ENCODE results near the gene CAPN8.
A peak's percentile ranks its signal among the peaks of the same experiment; 100 is the strongest.

Gene CAPN8

GRCh38 chr1:223654083-223654482 lies 11.4 kb downstream of the CAPN8 start:
- no peak for DNase-seq (ENCODE audit: low read depth in 2 of 2)

DNA sequence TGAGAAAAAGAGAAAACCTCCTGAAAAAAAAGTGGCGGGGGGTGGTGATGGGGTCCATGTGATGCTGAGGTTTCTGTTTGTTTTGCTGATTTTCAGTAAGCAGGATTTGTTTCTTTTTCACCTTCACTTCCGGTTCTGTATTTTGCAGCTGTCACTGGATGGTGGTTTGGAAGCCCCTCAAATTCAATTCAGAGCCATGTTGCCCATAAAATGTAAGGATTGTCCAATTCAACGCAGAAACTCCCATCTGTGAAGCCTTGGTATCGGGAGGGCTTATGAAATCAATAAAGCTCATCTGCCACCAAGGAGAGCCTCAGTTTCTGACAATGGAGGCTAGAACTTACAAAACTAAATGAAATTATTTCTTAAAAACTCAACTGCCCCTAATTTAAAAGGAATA lies 12.1 kb downstream of the CAPN8 start:
- no peak for DNase-seq (ENCODE audit: low read depth in 2 of 2)

- no peak for DNase-seq (ENCODE audit: low read depth in 2 of 2)
These were observed 12.5 kb downstream of the CAPN8 start for GRCh38 chr1:223653015-223653414.

DNA sequence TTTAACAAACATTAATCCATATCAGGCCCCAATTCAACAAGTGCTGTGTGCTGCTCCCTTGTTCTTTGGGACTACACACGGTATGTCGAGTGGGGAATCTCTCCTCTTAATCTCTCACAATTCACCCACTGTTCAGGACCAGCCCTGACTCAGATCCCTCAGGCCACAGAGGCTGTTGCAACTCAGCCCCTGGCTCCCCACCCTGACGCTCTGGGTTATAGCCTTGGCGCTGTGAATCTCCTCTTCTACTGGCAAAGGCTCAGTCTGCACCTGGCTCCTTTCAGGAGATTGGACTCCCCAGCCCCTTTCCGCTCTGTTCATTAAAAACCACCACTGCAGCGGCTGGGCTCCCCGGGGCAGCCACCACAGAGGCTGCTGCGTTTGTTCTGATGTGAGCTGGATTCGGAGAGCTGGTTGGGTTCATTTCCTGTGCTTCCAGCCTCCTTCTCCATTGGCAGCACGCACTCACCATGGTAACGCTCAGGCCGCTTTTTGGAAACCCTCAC lies 13.0 kb downstream of the CAPN8 start:
- DNase-seq (ENCODE audit: low read depth in 2 of 2) = no peak

GRCh38 chr1:223651291-223651991 lies 14.1 kb downstream of the CAPN8 start:
- no peak for DNase-seq (ENCODE audit: low read depth in 2 of 2)

DNA sequence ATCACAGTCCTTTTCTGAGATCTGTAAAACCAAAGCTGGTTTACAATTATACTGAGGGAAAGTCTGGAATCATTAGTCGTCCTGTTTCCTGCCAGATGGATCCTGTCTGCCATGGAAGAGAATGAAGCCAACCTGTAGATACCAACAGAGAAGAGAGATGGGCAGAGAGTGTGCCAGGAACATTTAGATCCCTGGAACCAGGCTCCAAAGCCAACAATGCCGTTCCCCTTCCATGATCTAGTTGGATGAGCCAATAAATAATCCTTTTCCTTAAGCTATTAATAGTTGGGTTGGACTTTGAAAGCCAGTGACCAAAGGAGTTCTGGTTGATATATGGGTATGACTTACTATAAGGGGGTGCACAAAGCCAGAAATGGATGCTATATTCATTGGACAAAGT lies 15.0 kb downstream of the CAPN8 start:
- DNase-seq (ENCODE audit: low read depth in 2 of 2) = no peak

- DNase-seq (ENCODE audit: low read depth in 2 of 2) = no peak
These were observed 16.3 kb downstream of the CAPN8 start for GRCh38 chr1:223649222-223649621.

DNA sequence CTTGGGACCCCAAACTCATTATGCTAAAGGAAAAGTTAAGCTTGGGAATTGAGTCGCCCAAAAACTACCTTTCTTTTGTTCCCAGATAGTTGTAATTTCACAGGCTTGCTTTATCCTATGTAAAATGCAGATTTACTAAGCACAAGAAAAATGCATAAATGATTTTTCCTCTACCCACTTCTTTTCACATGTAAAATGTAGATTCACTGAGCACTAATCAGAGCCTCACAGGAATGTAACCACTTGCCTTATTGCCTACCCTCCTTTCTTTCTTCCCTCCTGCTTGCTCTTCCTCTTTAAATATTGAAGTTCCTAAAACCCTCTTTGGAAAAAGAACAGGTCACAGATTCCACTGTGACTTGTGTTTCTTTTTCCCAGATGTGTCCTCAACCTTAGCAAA lies 18.3 kb downstream of the CAPN8 start:
- no peak for DNase-seq (ENCODE audit: low read depth in 2 of 2)

- no peak for DNase-seq (ENCODE audit: low read depth in 2 of 2)
These were observed 19.6 kb downstream of the CAPN8 start for GRCh38 chr1:223645903-223646302.

- DNase-seq (ENCODE audit: low read depth in 2 of 2) = no peak
These were observed 23.3 kb downstream of the CAPN8 start for GRCh38 chr1:223642237-223642636.

GRCh38 chr1:223641523-223642039 lies 23.9 kb downstream of the CAPN8 start:
- no peak for DNase-seq (ENCODE audit: low read depth in 2 of 2)

GRCh38 chr1:223639331-223639749 lies 26.2 kb downstream of the CAPN8 start:
- no peak for DNase-seq (ENCODE audit: low read depth in 2 of 2)

DNA sequence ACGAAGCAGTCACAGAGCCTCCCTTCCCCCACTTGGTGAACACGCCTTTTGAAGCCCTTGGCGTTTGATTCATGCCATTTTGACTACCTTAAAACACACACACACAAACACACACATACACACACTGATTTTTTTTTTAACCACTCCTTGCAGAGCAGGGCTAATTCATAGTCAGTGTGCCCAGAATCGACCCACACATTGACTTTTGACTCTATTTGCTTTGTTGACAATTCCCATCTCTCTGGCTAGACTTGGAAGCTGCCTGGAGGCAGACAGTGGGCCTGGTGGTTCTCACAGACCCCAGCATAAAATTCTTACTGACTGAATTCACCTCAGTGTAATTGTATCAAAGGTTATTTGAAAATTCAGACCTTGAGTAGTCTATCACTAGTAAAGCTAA lies 30.3 kb downstream of the CAPN8 start:
- no peak for DNase-seq (ENCODE audit: low read depth in 2 of 2)

GRCh38 chr1:223634423-223634822 lies 31.1 kb downstream of the CAPN8 start:
- no peak for DNase-seq (ENCODE audit: low read depth in 2 of 2)

DNA sequence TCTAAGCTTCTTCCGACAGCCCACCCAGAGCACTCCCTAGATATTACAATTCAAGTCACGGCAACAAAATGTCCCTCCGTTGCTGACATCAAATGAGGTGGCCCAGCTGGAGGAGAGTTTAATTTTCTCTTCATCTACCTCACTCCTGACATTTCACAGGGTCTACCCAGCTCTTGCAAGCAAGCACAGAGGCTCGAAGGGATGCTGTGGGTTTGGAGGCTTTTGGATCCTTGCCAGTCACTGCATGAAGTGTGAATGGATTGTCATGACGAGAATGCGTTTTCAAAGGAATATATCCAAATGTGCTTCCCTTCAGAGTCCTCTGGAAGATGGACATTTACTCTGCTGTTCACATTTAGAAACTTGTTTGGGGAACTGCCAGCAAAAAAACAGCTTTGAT lies 33.5 kb downstream of the CAPN8 start:
- DNase-seq (ENCODE audit: low read depth in 2 of 2) = no peak

GRCh38 chr1:223631473-223631872 lies 34.0 kb downstream of the CAPN8 start:
- no peak for DNase-seq (ENCODE audit: low read depth in 2 of 2)

- no peak for DNase-seq (ENCODE audit: low read depth in 2 of 2)
These were observed 36.4 kb downstream of the CAPN8 start for GRCh38 chr1:223629126-223629457.

GRCh38 chr1:223628233-223629125 lies 37.0 kb downstream of the CAPN8 start:
- peak in 1 of 2 donors; percentile 24 for DNase-seq (ENCODE audit: low read depth in 2 of 2)

GRCh38 chr1:223622132-223622842 lies 43.2 kb downstream of the CAPN8 start:
- no peak for DNase-seq (ENCODE audit: low read depth in 2 of 2)

GRCh38 chr1:223621312-223621734 lies 44.2 kb downstream of the CAPN8 start:
- no peak for DNase-seq (ENCODE audit: low read depth in 2 of 2)

- DNase-seq (ENCODE audit: low read depth in 2 of 2) = no peak
These were observed 45.1 kb downstream of the CAPN8 start for GRCh38 chr1:223620297-223620897.

GRCh38 chr1:223618680-223619079 lies 46.8 kb downstream of the CAPN8 start:
- DNase-seq (ENCODE audit: low read depth in 2 of 2) = no peak
